SK-N-MC (cell line): Measurements from ENCODE around the gene AKAP1.

Source experiments
- DNase-seq: peaks from one replicate; pipeline ENCODE4 v3.0.0-alpha.2; 2011; ENCODE audit warnings: low read depth, low spot score
- H3K27ac ChIP-seq: fragments of 200-600 bp; sonication (generic); 2 replicates; pipeline ENCODE4 v1.5.1; 2016; ENCODE audit warnings: mixed run types
- H3K36me3 ChIP-seq: fragments of 200-600 bp; sonication (generic); 2 replicates; pipeline ENCODE4 v1.6.1; 2017; ENCODE audit warnings: antibody characterized with exemption, low read length, mixed read lengths; ENCODE audit not compliant: insufficient read depth
- H3K4me3 ChIP-seq: fragments of 200-600 bp; sonication (generic); 2 replicates; pipeline ENCODE4 v1.5.1; 2016
- H3K9ac ChIP-seq: fragments of 200-600 bp; sonication (generic); 2 replicates; pipeline ENCODE4 v1.8.0; 2017; ENCODE audit warnings: mixed run types, mixed read lengths; ENCODE audit not compliant: insufficient read length
- H3K9me3 ChIP-seq: fragments of 200-600 bp; sonication (generic); 2 replicates; pipeline ENCODE4 v1.6.1; 2017; ENCODE audit warnings: low read depth, mild to moderate bottlenecking, antibody characterized with exemption, low read length, moderate library complexity, mixed read lengths
- EZH2 ChIP-seq: fragments of 200-600 bp; sonication (generic); IDR thresholded peaks from one replicate; pipeline ENCODE4 v1.6.1; 2017; ENCODE audit warnings: antibody characterized with exemption
- FOXP2 ChIP-seq: optimal IDR thresholded peaks from 2 replicates; pipeline ENCODE3; 2011; ENCODE audit warnings: mild to moderate bottlenecking, moderate library complexity; ENCODE audit not compliant: insufficient read depth; ENCODE audit errors: extremely low read length, control extremely low read depth
- POLR2AphosphoS5 ChIP-seq: IDR thresholded peaks from 2 replicates; pipeline ENCODE4 v1.6.1; 2012; ENCODE audit warnings: mild to moderate bottlenecking, low read depth, low read length, borderline replicate concordance

Gene AKAP1

DNA sequence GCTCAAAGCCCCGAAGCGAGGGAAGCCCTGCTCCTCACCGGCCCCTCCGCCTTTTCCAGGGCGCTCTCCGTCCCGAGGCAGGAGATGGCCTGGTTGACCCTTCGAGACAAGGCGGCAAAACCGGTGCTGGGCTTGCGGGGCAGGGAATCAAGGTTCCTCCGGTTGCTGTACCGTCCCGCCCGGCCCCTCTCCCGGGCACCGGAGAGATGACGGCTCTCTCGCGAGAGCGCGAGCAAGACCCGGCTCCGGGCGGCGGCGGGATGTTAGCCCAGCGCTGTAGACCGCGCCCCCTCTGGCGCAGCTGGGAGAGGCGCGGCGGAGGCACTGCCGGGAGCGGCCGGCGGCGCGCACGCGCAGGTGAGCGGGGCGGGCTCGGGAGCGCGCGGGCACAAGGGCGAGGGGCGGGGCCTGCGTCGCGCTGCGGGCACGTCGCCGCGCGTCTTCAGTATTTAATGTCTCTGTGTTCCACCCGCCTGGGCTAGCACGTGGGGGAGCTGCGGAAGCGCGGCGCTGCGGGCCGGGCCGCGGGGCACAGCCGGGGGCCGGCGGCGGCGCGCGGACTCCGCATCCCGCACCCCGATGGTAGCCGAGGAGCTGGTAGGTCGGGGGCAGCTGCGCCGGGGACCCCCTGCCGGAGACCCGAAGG lies at the start of gene AKAP1:
AKAP1 (plus strand) TSS at position 445 of the 646 bp plus-strand sequence. CDS start 20,219 bp downstream, outside the sequence.
- Histone ChIP-seq H3K9ac (peak within 1 kb of the TSS; percentile 94), H3K9me3 (no peaks in the 10 kb centered on the region), H3K36me3 (no peaks in the 10 kb centered on the region), H3K4me3 (peak within 1 kb of the TSS; percentile 89), H3K27ac (peak within 1 kb of the TSS; percentile 67; the same call in 1 of the 2 replicates)
- peak; percentile 20 for DNase-seq
- TF ChIP-seq POLR2AphosphoS5: peak; percentile 89
- peak; percentile 53 for TF ChIP-seq FOXP2
- TF ChIP-seq EZH2: no peak

DNA sequence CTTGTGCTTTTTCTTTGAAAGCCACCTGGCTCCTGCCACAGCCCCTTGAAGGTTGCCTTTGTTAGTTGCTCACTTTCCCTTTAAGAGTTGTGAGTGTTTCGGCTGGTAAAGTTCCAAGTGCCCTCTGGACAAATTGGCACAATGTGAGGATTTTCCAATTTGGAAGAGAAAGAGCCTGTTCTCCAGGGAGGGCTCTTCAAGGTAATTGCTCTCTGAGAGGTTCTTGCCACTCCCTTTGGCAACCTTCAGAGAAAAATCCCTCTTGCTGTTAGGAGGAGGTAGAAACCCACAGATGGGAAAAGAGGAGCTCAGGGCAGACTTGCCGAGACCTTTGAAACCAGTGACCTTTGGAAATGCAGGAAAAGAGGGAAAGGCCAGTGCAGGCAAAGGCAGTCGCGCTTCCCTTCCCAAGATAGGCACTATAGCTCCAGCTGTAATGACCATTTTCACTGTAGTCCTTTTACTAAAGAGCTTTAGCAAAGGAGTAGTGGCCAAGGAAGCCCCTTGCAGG lies 49.0 kb upstream of the AKAP1 start:
- no peaks in the 10 kb centered on the region for H3K36me3 ChIP-seq
- no peak for DNase-seq

GRCh38 chr17:57037411-57037810 lies 47.6 kb upstream of the AKAP1 start:
- no peak overlapping the region for H3K27ac ChIP-seq
- DNase-seq: no peak
- no peak for TF ChIP-seq EZH2

More for the DNA sequence above, 49.0 kb upstream of the AKAP1 start:
- TF ChIP-seq POLR2AphosphoS5 (no peak), EZH2 (no peak), FOXP2 (no peak)
- Histone ChIP-seq H3K27ac (no peak overlapping the region), H3K9me3 (no peaks in the 10 kb centered on the region), H3K9ac (no peak overlapping the region), H3K4me3 (no peak overlapping the region)

GRCh38 chr17:57038486-57038885 lies 46.6 kb upstream of the AKAP1 start:
- Histone ChIP-seq H3K27ac (no peak overlapping the region), H3K9me3 (no peaks in the 10 kb centered on the region), H3K36me3 (no peaks in the 10 kb centered on the region), H3K9ac (no peak overlapping the region), H3K4me3 (no peak overlapping the region)
- TF ChIP-seq POLR2AphosphoS5: no peak
- no peak for TF ChIP-seq EZH2
- no peak for TF ChIP-seq FOXP2
- DNase-seq: no peak

More at GRCh38 chr17:57037411-57037810, 47.6 kb upstream of the AKAP1 start:
- H3K36me3 ChIP-seq: no peaks in the 10 kb centered on the region
- no peak overlapping the region for H3K4me3 ChIP-seq
- H3K9ac ChIP-seq: no peak overlapping the region
- H3K9me3 ChIP-seq: no peaks in the 10 kb centered on the region

DNA sequence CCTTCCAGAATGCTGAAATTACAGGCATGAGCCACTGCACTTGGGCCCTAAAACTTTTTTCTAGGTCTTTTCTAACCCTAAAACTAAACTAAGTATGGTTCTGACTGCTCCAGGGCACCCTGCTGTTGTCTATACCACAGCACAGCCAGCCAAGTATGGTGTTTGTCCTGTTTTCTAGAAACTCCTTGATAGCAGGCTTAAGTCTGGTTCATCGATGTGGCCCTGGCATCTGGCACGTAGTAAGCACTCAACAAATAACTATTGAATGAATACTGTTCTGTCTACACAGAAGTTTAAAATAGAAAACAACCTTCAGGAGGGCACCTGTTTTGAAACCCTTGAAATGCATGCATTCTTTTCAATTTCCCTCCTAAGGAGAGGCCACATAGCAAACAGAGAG lies 44.5 kb upstream of the AKAP1 start:
- no peak for DNase-seq
- no peaks in the 10 kb centered on the region for H3K36me3 ChIP-seq
- no peak overlapping the region for H3K4me3 ChIP-seq
- no peak for TF ChIP-seq EZH2
- TF ChIP-seq POLR2AphosphoS5: no peak
- no peak for TF ChIP-seq FOXP2
- no peak overlapping the region for H3K27ac ChIP-seq
- H3K9ac ChIP-seq: no peak overlapping the region
- no peaks in the 10 kb centered on the region for H3K9me3 ChIP-seq

DNA sequence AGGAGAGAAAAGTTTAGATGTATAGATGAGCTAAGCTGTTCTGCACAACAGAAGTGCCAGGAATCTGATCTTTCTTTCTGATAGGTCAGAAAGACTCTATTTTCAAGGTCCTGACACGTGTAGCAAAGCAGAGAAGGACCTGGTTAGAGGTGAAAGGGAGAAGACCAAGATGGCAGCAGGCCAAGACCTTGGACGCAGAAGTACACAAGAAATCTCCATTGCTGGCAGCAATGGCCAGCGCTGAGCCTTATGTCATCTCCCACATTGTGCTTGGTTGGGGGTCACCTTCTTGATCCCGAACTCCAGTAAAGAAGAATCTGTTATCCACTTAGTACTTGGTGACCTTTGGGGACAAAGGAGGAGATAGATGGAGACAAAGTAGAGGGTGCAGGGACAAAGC lies 41.8 kb upstream of the AKAP1 start:
- no peak for DNase-seq

DNA sequence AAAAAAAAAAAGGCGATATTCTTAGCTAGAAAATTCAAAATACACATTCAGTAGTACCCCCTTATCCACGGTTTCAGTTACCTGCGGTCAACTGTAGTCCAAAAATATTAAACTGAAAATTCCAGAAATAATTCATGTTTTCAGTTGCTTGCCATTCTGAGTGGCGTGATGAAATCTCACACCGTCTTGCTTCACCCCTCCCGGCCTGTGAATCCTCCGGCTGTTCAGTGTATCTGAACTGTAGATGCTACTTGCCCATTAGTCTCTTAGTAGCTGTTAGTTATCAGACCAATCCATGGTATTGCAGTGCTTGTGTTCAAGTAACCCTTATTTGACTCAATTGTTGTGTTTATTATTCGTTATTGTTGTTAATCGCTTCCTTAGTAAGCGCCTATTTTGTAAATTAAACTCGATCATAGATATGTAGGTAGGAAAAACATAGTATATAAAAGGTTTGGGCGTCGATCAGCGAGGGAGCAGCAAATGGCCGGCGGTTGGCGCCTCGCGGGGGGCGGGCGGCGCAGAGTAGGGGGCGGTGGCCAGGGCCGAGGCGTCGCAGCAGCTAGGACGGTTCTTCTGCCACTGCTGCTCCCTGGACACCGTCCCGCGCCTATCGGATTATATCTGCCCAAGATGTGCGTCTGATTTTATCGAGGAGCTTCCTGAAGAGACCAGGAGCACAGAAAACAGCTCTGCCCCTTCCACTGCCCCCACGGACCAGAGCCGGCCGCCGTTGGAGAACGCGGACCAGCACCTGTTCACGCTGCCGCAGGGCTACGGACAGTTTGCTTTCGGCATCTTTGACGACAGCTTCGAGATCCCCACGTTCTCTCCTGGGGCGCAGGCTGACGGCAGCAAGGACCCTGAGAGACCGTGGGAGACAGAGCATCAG lies 39.8 kb upstream of the AKAP1 start:
- Histone ChIP-seq H3K4me3 (no peak overlapping the region), H3K27ac (no peak overlapping the region), H3K9ac (no peak overlapping the region), H3K9me3 (no peaks in the 10 kb centered on the region), H3K36me3 (no peaks in the 10 kb centered on the region)
- DNase-seq: no peak
- TF ChIP-seq POLR2AphosphoS5 (no peak), FOXP2 (no peak), EZH2 (no peak)

More for the DNA sequence above, 41.8 kb upstream of the AKAP1 start:
- TF ChIP-seq FOXP2 (no peak), EZH2 (no peak), POLR2AphosphoS5 (no peak)
- Histone ChIP-seq H3K4me3 (no peak overlapping the region), H3K9me3 (no peaks in the 10 kb centered on the region), H3K9ac (no peak overlapping the region), H3K36me3 (no peaks in the 10 kb centered on the region), H3K27ac (no peak overlapping the region)
